HG03442 (cell line): Measurements from ENCODE around the gene CCDC47.
"Not testable (repeated sequence)": the region's sequence is repeated elsewhere in the genome, so short reads cannot be mapped to it uniquely, and the experiment has no call there.

Experiments used
- ATAC-seq: cut with Tn5 transposase; IDR thresholded peaks from one replicate; pipeline ENCODE4 v1.9.1; 2021; ENCODE audit warnings: mild to moderate bottlenecking, moderate library complexity; ENCODE audit not compliant: unreplicated experiment

Gene CCDC47

DNA sequence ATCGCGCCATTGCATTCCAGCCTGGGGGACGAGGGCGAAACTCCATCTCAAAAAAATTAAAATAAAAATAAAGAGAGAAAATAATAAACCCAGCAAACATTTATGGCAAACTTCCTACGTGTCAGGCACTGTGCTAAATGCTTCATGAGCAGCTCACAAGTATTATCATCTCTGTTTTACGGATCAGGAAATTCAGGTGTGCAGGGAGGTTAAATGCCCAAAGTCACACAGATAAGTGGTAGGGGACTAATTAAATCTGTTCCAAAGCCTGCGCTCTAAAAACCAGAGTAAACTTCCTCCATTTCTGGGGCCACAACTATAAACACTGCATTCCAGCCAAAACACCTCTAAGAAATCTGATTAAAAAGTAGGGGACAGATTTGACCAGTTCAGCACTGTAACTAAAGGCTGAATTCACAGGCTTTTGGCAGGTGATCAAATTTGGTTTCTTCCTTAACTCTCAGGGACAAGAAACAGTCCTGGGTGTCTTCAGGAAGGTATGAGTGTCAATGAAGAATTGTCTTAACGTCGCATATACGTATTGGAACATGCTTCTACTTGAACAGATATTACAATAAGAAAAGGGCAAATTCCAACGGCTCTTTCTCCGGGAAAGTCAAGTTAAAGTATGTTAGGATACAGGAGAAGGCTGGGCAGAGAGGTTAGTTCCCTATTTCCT lies 32.8 kb downstream of the CCDC47 start:
- no peak for ATAC-seq

GRCh38 chr17:63735691-63736090 lies 37.7 kb downstream of the CCDC47 start:
- ATAC-seq, result no peak

GRCh38 chr17:63722403-63722802 lies 51.0 kb downstream of the CCDC47 start:
- ATAC-seq, result no peak

GRCh38 chr17:63720194-63720593 lies 53.2 kb downstream of the CCDC47 start:
- not testable (repeated sequence) for ATAC-seq

DNA sequence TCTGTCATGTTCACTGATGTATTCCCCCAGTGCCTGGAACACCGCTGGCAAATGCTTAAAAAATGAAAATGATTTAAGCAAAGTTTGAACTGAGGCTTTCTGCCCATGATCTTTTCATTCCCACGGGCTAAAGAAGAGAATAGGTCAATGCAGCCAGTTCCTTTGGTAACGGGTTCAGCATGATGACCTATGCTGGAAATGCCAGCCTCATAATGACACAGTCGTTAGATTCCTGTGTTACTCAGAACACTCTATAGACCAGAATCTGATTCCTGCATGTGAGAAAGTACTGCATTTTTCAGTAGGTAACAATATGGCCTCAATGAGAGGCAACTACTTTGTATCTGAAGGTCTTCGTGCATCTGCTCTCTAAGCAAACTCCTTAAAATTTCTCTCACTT lies 54.4 kb downstream of the CCDC47 start:
- no peak for ATAC-seq

DNA sequence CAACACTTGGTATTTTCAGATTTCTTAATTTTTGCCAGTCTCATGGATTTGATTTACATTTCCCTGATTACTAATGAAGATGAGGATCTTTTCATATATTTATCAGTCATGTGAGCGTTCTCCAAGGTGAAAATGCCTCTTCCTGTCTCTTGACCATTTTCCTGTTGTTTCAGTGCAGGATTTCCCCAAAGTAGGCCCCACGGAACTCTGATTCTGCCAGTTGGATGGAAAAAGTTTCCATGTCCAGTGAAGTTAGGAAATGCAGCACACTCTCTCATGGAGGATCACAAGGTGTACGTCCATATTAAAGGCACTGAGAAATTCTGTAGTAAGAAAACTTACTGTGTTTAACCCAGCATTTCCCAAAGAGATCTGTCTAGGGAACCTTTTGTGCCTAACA lies 57.0 kb downstream of the CCDC47 start:
- no peak for ATAC-seq

DNA sequence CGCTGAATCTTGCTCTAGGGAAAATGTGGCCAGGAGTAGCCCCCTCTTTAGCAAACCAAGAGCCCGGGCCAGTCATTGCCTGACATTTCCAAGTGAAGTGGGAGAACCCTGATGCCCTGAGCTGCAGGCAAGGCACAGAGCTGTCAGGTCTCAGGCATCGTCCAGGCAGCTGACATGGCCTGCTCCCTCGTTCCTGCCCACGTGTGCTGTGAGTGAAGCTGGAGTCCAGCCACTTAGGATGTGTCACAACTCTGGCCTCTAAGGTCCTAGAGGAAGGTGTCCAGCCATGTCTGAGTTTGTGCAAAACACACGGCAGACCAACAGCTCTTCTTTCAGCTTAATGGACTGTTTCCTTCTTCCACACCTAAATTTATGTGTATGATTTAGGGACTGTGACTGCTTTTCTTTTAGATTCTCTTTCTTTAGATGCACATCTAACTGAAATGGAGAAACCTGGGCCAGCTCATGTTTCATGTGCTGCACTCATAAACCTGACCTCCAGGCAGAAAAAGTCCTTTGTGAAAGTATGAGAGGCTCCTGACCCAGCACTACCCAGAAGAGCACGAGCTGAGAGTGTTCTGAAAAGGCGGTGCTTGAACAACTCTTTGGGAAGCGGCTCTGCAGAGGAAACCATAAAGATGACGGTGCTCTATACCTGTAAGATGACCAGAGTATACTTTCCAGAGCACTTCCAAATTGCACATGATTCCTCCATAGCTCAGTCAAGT lies 58.7 kb downstream of the CCDC47 start:
- no peak for ATAC-seq

- ATAC-seq, result no peak
Observed at GRCh38 chr17:63709110-63709509, 64.3 kb downstream of the CCDC47 start.

DNA sequence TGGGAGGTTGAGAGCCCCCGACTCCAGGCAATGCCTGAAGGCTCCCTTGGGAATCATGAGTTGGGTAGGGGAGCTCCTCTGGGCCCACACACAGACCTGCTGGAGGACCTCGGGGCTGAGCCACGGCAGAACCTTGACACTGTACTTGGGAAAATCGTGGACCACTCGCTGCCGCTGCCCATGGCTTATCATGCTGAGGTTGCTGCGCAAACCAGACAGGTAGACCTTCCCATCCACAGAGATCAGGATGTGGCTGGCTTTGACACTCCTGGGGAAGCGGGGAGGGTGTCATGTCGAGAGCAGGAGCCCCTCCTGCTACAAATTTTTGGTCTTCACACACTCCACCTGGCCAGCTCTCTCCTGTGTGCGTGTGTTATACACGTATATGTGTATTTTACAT lies 66.2 kb downstream of the CCDC47 start:
- no peak for ATAC-seq

GRCh38 chr17:63706336-63707082 lies 66.9 kb downstream of the CCDC47 start:
- no peak for ATAC-seq

DNA sequence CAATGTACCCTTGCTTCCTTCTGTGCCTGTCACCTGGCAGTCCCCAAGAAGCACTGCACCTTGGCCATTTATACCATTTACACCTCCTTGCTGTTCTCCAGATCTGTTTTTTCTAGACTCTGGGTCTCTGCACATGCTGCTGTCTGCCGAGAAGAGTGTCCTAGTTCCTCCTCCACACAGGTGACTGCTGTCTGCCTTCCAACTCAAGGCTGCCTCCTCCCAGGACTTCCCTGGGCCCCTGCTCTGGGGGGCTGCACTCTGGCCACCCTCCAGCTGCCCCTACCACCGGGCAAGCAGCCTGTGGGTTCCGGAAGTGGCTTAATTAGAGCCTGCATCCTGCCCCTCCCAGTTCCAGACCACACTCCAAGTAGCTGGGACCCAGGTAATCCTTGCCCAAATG lies 67.7 kb downstream of the CCDC47 start:
- no peak for ATAC-seq

DNA sequence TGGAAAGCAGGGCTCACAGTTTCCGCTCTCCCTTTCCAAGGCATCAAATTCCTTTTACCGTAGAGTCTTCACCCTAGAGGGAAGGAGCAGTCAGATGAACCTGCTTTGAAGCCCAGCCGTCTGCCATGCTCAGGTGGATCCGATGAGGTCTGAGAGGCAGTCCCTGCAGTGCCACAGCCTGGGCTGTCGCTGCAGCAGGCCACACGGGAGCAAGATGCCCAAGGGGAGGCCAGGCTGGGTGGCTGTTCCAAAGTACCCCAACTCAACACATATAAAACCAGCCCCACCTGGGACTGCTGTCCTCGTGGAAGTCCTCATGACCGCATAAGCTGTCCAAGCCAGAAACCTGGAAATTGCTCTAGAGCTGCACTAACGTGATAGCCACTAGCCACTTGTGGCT lies 68.6 kb downstream of the CCDC47 start:
- no peak for ATAC-seq

- ATAC-seq, result no peak
Observed at GRCh38 chr17:63704259-63704576, 69.2 kb downstream of the CCDC47 start.

GRCh38 chr17:63703556-63704258 lies 69.7 kb downstream of the CCDC47 start:
- ATAC-seq, result no peak

GRCh38 chr17:63703029-63703428 lies 70.4 kb downstream of the CCDC47 start:
- no peak for ATAC-seq

DNA sequence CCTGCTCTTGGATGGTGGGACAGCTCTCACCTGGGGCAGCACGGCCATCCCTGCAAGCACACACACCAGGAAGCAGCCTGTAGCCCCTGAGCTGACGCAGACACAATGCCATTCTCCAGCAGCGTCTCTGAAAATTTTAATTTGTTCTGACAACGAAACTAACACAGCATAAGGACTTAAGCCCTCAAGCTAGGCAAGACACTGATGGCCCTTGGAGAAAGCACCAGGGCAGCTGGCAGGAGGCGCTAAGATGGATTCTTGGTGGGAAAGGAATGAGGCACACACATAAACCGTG lies 70.7 kb downstream of the CCDC47 start:
- ATAC-seq, result no peak

DNA sequence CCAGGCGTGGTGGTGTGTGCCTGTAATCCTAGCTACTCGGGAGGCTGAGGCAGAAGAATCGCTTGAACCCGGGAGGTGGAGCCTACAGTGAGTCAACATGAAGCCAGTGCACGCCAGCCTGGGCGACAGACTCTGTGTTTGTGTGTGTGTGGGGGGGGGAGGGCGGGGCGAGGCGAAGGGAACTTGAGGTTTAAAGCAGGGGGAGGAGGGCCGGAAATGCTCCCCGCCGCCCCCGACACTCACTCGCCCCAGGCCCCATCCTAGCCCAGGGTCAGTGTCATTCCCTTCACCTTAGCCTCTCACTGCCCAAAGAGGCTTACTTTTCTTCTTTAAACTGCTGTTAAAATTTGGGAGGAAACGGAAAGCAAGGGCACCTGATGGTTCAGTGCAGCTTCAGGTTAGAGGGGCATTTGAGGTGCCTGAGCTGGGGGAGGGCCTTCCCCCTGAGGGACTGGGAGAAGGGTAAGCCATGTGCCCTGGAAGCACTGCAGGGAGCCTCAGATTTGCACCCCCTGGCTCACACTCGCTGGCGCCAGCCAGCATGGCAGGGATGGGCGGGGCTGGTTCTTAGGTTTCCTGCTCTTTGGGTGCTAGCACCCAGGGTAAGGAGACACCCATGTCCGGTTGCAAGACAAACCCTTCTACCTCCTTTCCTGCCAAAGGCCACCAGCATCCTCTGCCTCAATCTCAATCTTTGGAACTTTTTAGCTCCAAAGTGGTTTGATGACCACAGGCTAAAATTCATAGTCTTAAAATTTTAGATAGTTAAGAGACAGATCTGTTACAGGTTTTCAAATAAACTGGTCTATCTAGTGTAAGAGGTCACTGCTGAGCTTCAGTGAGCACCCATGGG lies 71.3 kb downstream of the CCDC47 start:
- ATAC-seq, result no peak

GRCh38 chr17:63701456-63701820 lies 72.0 kb downstream of the CCDC47 start:
- no peak for ATAC-seq

DNA sequence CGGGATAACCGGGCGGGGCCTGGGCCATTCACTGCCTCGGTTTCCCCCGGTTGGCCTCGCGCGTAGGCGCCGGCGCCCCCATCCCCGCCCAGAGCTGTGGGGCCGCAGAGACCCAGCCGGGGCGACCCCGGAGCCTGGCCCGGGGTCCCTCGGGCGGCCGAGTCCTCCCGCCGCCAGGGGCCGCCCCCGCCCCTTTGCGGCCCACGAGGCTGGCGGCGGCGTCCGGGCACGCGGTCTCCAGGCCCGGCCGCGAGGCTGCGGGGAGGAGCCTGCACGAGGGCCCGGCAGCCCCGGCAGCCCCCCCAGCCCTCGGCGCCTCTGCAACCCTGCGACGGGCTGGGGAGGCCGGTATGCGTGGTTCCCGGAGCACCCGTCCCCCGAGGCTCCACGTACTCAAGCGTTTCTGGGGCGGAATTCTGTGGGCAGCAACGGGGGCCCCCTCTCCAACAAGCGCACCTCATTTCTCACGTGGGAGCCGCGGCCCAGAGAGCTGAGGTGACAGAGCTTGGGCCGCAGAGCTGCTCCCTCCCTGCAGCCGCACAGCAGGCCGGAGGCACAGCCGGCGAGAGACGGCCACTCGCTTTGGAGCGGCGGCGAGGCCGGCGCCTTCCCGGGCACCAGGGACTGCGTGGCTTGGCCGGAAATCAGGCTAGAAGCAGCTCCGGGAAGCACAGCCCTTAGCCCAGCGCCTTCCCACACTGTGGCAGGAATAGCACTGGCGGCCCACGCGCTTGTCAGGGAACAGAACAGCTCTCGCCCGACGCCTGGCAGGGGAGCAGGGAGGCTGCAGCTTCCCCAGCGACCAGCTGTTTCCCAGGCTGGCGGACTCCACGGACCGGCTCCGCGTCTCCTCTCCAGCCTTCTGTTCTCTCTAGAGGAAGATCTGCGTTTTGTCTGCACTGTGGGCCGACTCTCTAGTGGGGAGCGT lies 72.6 kb downstream of the CCDC47 start:
- ATAC-seq, result peak; percentile 9
